ENCODE measurements around the gene ARHGAP26.

The ARHGAP26 gene

DNA sequence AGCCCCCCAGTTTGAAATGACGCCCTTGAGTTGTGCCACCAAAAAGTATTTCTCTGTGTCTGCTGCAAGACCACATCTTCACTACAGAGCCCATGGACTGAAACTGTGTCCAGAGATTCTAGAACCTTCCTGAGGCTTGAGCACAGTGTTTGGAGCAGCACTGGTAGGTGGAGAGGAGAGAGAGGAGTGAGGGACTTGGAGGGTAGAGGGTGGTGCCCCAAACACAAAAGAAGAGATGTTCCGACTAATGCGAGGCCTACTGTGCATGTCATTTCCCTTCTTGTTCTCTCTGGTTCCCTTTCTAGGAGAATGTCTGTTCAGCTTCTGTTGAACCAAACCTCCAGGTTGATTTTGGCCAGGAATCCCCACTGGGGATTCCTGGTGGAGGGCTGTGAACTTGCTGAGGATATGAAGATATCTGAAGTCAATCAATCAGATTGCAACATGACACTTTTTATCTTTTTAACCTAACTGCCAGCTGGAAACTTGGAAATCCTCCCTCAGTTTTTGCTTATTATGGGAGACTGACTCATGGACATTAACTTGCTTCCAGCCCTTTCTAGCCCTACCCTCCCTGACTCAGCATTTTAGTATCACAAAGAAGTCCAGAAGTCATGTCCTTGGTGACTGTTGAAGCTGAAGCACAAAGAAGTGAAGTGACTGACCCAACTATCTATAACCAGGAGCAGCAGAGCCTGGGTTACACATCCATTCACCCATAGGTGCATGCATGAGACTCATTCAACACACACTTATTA is 478.8 kb downstream of the ARHGAP26 start:
- no peak for DNase-seq (ENCODE audit: low spot score)

DNA sequence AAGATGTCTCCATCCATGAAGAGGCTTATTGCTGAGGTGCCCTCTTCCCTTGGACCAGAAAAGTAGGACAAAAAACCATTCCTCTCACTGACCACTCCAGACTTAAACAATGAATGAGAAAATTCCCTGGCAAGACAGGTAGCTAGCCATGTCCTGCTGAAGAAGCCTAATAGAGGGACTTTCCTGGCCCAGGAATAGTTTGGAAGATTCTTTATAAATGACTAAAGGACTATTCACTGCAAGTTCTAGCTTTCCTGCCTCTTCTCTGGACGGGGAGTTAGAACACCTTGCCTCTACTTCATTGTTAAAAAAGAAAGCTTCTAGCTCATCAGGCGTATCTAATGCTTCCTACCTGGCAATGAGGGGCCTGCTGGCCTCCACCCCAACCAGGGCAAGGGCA is 479.7 kb downstream of the ARHGAP26 start:
- DNase-seq (ENCODE audit: low spot score) = no peak

DNA sequence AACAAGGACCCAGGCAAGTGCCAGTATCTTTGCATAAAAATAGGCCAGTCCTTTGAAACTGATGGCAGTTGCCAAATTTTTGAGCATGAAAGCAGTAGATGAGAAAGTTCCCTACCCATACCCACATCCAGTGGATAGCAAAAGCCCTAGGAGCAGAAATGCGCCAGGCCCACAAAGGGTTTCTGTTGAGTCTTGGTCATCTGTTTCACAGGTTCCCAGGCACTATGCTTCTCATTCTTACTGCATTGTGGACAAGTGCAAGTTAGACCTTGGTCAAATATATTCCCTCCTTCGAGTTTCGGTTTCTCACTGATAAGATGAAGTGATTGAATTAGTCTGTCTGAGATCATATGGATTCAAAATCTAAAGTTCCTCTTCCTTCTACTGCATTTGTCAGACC is 481.0 kb downstream of the ARHGAP26 start:
- no peak for DNase-seq (ENCODE audit: low spot score)

DNA sequence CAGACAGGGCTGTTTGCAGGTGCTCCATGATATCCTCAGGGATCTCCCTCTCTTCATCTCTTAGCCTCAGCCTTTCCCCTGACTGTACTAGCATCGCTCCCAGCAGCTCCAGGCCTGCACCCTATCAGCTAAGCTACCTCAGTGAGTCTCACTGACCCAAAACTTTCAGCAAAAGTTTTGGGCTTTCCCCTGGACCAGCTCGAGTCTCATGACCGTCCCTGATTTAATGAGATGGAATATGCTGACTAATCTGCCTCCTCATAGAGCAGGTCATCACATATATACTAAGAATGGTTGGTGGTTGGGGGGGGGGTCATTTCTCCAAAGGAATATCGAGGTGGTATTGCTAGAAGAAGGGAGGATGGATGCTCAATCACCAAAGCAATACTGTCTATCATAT is 481.8 kb downstream of the ARHGAP26 start:
- no peak for DNase-seq (ENCODE audit: low spot score)

DNA sequence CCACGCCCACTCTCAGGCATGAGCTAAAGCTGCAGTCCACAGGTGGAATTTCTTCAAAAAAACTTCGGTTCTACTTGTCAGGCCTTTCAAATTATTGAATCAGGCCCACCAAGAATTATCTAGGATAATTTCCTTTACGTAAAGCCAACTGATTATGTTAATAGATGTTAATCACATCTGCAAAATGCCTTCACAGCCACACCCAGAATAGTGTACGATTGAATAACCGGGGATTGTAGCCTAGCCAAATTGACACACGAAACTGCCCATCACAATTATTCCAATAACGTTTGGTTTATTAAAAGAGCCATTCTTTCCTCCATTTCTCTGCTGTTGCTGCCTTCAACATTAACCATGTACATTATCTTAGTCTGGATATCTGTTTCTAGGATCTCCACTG is 484.6 kb downstream of the ARHGAP26 start:
- no peak for DNase-seq (ENCODE audit: low spot score)

DNA sequence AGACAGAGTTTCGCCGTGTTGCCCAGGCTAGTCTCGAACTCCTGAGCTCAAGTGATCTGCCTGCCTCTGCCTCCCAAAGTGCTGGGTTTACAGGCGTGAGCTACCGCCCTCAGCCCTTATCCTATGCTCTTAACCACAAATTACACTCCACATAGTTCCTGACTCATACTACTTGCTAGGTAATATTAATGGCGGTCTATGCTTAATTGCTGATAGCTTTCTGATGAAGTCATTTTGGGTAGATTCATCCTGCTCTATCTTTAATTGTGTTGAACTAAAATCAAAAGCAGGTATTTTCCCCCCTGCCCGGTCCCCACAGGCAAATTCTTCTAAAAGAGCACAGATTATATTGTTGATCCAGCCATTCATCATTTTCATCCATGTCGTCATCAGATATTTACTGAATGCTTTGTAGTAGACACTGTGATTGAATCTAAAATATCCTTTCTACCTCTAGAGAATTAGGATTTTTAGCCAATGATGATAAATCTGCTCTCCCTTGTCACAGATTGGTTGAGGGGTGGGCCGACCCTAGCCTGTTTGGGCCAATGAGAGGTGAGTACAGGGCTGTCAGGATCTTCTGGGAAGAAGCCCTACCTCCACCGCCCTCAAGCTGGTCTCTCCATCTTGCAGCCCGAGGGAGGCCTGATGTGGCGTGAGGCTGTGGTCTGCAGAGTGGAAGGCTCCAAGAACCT is 488.5 kb downstream of the ARHGAP26 start:
- DNase-seq (ENCODE audit: low spot score) = no peak

DNA sequence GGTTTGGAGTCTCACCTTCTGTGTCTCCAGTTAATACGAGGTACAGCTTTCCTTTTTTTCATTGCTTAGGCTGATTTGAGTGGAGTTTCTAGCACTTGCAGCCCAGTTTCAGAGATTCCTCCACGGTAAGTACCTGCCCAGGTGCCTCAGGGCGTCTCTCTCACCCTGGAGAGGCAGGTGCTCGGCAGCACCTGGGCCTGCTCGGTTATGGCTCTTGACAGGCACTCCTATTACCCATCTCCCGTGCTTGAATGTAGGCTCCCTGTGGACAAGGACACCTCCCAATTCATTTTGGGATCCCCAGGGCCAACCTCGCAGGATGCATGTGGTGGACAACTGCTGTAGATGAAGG is 489.1 kb downstream of the ARHGAP26 start:
- no peak for DNase-seq (ENCODE audit: low spot score)

DNA sequence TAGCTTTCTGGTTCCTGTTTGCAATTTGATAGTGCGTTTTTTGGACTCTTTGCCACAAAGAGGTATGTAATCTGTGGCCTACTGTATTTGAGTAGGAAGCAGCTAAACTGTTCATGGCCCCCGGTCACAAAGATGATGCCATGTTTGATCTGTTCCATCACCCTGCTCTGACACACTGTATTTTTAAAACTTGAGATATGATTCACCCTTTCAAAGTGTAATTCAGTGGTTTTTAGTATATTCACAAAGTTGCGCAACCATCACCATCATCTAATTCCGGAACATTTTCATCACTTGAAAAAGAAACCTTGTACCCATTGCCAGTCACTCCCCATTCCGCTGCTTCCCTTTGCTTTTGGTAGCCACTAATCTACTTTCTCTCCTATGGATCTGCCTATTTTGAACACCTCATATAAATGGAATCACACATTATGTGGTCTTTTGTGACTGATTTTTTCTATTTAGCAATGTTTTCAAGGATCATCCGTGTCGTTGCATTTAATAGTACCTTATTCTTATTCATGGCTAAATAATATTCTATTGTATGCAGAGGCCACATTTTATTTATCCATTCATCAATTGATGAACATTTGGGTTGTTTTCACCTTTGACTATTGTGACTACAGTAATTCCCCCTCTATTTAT is 491.7 kb downstream of the ARHGAP26 start:
- peak; percentile 3 for DNase-seq (ENCODE audit: low spot score)

DNA sequence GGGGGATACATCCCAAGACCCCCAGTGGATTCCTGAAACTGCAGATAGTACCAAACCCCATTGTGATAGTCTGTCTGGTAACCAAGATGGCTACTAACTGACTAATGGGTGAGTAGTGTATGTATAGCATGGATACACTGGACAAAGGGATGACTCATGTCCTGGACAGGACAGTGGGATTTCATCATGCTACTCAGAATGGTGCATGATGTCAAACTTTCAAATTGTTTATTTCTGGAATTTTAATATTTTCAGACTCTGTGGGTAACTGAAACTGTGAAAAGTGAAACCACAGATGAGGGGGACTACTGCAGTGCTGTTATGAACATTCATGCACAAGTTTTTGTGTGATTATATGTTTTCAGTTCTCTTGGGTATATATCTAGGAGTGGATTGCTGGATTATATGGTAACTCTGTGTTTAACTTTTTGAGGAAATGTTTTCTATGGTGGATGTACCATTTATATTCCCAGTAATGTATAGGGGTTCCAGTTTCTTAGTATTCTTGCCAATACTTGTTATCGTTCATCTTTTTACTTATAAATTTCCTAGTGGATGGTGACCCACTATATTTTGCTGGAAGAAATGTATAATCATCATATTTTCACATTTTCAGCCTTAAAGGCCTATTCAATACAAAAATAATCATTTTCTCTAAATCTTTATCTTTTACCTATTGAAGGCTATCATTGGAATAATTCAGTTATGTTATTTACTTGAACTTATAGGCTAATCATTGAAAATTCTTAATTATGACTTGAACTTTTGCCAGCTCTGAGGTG is 492.4 kb downstream of the ARHGAP26 start:
- DNase-seq (ENCODE audit: low spot score) = no peak

DNA sequence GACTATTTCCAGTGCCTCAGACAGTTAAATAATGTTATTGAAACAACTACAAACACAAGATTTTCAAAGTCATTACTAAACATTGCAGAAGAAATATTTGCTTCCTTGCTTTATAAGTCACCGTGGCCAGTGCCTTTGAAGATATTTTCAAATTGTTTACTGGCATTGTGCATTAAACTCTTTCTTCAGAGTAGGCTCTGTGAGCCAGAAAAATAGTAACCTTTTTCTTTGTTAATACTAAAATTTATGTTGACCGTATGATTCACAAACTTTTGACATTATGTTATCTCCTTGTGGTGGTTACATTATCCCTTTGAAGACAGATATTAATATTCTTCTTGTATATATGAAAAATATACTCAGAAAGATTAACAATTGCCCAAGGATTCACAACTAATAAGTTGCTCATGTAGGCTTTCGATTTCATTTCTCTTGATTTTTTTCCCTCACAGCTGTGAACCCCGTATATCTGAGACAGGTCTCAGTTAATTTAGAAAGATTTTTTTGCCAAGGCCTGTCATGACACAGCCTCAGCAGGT is 493.2 kb downstream of the ARHGAP26 start:
- no peak for DNase-seq (ENCODE audit: low spot score)

DNA sequence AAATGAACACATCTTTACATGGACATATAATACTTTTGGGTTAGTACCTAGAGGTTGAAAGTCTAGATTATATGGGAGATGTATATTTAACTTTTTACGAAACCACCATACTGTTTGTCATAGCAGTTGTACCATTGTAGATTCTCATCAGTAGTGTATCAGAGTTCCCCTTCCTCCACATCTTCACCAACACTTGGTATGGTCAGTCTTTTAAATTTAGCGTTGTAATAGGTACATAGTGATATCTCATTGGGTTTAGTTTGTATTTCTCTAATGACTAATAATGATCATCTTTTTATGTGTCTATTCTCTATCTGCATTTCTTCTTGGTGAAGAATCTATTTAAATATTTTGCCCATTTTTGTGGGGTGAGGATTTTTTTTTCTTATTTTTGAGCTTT is 495.8 kb downstream of the ARHGAP26 start:
- no peak for DNase-seq (ENCODE audit: low spot score)

DNA sequence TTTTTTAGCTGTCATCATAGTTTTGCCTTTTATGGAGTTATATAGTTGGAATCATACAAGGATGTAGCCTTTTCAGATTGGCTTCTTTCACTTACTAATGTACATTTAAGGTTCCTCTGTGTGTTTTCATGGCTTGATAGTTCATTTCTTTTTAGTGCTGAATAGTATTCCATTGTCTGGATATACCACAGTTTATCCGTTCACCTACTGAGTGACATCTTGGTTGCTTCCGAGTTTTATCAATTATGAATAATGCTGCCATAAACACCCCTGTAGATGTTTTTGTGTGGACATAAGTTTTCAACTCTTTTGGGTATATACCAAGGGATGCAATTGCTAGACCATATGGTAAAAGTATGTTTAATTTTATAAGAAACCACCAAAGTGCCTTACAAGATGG is 497.0 kb downstream of the ARHGAP26 start:
- DNase-seq (ENCODE audit: low spot score) = no peak

DNA sequence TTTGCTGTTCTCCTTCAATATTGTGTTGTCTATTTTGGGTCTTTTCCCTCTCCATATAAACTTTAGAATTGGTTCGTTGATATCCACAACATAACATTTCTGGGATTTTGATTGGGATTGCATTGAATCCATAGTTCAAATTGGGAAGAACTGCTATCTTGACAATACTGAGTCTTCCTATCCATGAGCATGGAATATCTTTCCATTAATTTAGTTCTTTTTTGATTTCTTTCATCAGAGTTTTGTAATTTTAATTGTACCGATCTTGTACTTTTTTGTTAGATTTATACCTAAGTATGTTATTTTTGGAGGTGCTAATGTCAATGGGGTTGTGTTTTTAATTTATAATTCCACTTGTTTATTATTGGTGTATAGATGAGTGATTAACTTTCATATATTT is 498.2 kb downstream of the ARHGAP26 start:
- no peak for DNase-seq (ENCODE audit: low spot score)

DNA sequence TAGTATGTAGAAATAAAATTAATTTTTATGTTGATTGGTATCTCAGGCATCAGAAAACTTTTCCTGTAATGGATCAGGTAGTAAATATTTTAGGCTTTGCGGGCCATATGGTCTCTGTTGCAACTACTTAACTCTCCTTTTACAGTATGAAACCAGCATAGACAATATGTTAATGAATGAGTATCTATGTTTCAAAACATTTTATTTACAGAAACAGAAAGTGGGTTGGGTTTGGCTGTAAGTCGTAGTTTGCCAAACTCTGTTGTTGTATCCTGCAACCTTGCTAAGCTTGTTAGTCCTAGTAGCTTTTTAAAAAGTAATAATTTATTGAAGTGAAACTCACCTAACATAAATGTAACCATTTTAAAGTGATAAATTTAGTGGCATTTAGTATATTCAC is 501.3 kb downstream of the ARHGAP26 start:
- no peak for DNase-seq (ENCODE audit: low spot score)

DNA sequence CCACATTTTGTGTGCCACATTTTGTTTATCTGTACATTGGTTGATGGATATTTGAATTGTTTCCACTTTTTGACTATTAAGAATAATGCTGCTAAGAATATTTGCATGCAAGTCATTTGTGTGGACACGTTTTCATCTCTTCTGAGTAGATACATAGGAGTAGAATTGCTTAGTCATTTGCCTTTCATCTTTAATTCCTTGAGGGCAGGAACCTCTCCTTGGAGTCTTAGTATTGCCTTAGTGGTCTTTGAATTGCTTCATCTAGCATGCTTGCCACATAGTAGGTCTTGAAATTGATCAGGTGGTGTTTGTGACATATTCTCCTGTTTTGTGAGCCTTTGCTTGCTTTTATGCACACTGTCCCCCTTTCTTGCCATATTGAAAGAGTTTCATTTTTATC is 504.8 kb downstream of the ARHGAP26 start:
- no peak for DNase-seq (ENCODE audit: low spot score)

DNA sequence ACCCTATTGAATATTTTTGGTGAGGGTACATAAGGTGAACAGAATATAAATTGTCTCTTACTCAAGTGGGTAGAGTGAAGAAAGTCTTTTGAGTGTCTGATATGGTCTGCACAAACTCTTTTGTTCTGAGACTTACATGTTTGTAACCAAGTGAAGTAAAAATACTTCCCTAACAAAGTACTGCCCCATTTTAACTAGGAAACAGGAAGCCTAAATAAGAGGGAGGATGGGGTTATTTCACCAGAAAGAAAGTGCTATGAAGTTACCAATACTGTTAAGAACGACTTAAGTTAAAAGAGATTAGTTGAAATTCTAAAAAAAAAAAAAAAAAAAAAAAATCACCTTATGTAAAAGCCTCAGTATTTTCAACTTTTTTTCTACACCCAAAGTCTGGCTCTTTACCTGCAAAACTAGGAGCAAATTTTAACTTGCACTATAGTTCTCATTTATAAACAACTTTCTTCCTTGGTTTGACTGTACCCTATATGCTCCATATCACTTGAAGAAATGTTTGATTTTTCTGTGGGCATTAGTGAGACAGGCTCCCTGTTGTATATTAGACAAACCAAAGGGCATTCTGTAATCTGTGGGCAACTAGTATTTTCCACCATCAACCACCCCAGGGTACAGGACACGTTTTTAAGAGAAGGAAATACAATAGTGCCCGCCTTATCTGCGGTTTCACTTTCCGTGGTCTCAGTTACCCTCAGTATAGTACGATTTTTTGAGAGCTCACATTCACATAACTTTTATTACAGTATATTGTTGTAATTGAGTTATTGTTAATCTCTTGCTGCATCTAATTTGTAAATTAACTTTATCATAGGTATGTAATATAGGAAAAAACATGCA is 505.6 kb downstream of the ARHGAP26 start:
- no peak for DNase-seq (ENCODE audit: low spot score)

DNA sequence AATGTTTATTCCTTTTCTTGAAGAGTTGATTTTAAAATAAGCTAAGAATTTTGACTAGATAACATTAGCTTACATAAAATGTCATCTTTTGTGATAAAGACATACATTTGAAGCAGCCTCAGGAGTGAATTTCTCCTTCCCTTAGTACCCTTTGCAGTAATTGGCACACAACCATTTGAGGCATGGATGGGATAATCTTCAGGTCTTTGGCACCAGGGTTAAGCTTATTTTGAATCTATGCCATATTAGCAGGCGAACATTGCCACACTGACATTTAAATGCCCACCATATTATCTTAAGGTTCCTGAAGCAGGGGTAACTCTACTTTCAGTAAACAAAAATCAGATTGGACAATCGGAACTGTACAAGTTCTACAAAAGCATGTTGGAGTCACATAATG is 507.4 kb downstream of the ARHGAP26 start:
- DNase-seq (ENCODE audit: low spot score) = no peak
